NCI-H1105 treated with DMSO at 0.1 percent for 48 hours (cell line): Measurements from ENCODE around the gene FCER2.
"Not testable (repeated sequence)": the region's sequence is repeated elsewhere in the genome, so short reads cannot be mapped to it uniquely, and the experiment has no call there.

Experiments
- DNase-seq: peaks from one replicate; lab custom pipeline; 2025; lab: John Stamatoyannopoulos, UW

FCER2 gene

GRCh38 chr19:7701654-7702457, at the start of gene FCER2:
TSS of gene FCER2 (minus strand) at chr19:7702131. CDS start at chr19:7699760, 2,371 bp downstream.
- DNase-seq: no peak

GRCh38 chr19:7751157-7751783, 49.3 kb upstream of the FCER2 start:
- DNase-seq: no peak

GRCh38 chr19:7748756-7749155, 46.8 kb upstream of the FCER2 start:
- no peak for DNase-seq

- DNase-seq: no peak
These were observed 46.2 kb upstream of the FCER2 start for GRCh38 chr19:7748171-7748570.

- DNase-seq: no peak
These were observed 45.3 kb upstream of the FCER2 start, which contains the start of gene CD209 for GRCh38 chr19:7746903-7747884. TSS of gene CD209 (minus strand) at chr19:7747534. CDS start at chr19:7747511, 23 bp downstream.

- not testable (repeated sequence) for DNase-seq
These were observed 44.4 kb upstream of the FCER2 start for GRCh38 chr19:7746306-7746705.

GRCh38 chr19:7744871-7745650, 43.1 kb upstream of the FCER2 start:
- DNase-seq: no peak

- no peak for DNase-seq
These were observed 42.4 kb upstream of the FCER2 start for GRCh38 chr19:7744199-7744786.

- no peak for DNase-seq
These were observed 41.5 kb upstream of the FCER2 start for GRCh38 chr19:7743425-7743841.

- DNase-seq: no peak
These were observed 41.1 kb upstream of the FCER2 start for GRCh38 chr19:7742991-7743390.

GRCh38 chr19:7742575-7742974, 40.6 kb upstream of the FCER2 start:
- DNase-seq: no peak

- no peak for DNase-seq
These were observed 38.7 kb upstream of the FCER2 start for GRCh38 chr19:7740682-7741054.

- no peak for DNase-seq
These were observed 38.1 kb upstream of the FCER2 start for GRCh38 chr19:7739801-7740681.

GRCh38 chr19:7739211-7739755, 37.4 kb upstream of the FCER2 start:
- DNase-seq: no peak

GRCh38 chr19:7738023-7738422, 36.1 kb upstream of the FCER2 start:
- no peak for DNase-seq

- DNase-seq: no peak
These were observed 35.3 kb upstream of the FCER2 start for GRCh38 chr19:7737215-7737614.

- DNase-seq: no peak
These were observed 34.2 kb upstream of the FCER2 start for GRCh38 chr19:7736148-7736547.

- no peak for DNase-seq
These were observed 32.6 kb upstream of the FCER2 start for GRCh38 chr19:7734220-7735203.

GRCh38 chr19:7733376-7733775, 31.4 kb upstream of the FCER2 start:
- DNase-seq: no peak
